ENCODE results near the gene TTC14.
"Not testable (repeated sequence)": the region's sequence is repeated elsewhere in the genome, so short reads cannot be mapped to it uniquely, and the experiment has no call there.

Gene TTC14

GRCh38 chr3:180615954-180616353, 14.0 kb downstream of the TTC14 start:
- H3K4me1 Mint-ChIP-seq: no peaks in the 10 kb centered on the region
- no peak overlapping the region for H3K4me3 Mint-ChIP-seq
- DNase-seq: no peak
- peaks cover 33% of the 10 kb centered on the region for H3K36me3 Mint-ChIP-seq
- no peaks in the 10 kb centered on the region for H3K27me3 Mint-ChIP-seq
- CTCF ChIA-PET: no interaction called here
- no peak overlapping the region for H3K27ac Mint-ChIP-seq
- no peaks in the 10 kb centered on the region for H3K9me3 Mint-ChIP-seq

DNA sequence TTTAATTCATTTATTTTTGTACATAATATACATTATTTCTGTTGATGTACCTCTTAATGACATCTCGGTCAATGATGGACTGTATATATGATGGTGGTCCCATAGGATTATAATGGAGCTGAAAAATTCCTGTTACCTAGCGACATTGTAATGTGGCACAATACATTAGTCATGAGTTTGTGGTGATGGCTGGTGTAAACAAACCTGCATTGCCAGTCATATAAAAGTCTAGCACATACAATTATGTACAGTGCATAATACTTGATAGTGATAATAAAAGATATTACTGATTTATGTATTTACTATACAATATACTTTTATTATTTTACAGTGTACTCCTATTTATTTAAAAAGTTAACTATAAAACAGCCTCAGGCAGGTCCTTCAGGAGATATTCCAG, 15.1 kb downstream of the TTC14 start:
- Mint-ChIP-seq H3K4me1 (no peaks in the 10 kb centered on the region), H3K4me3 (no peak overlapping the region), H3K36me3 (peaks cover 34% of the 10 kb centered on the region), H3K27me3 (no peaks in the 10 kb centered on the region), H3K9me3 (no peaks in the 10 kb centered on the region), H3K27ac (no peak overlapping the region)
- CTCF ChIA-PET: no interaction called here
- no peak for DNase-seq

DNA sequence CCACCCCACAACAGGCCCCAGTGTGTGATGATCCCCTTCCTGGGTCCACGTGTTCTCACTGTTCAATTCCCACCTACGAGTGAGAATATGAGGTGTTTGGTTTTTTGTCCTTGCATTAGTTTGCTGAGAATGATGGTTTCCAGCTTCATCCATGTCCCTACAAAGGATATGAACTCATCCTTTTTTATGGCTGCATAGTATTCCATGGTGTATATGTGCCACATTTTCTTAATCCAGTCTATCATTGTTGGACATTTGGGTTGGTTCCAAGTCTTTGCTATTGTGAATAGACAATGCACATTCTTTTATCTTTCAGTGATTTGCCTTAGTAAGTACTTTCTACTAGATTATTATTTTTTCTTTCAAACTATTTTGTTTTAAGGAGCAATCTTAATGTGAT, 16.6 kb downstream of the TTC14 start:
- H3K36me3 Mint-ChIP-seq: peaks cover 34% of the 10 kb centered on the region
- H3K4me3 Mint-ChIP-seq, H3K9me3 Mint-ChIP-seq, CTCF ChIA-PET, H3K27me3 Mint-ChIP-seq, H3K27ac Mint-ChIP-seq, H3K4me1 Mint-ChIP-seq, DNase-seq: not testable (repeated sequence)

- Mint-ChIP-seq H3K36me3 (peaks cover 43% of the 10 kb centered on the region), H3K27me3 (no peaks in the 10 kb centered on the region), H3K27ac (no peak overlapping the region), H3K4me1 (peaks cover 4% of the 10 kb centered on the region), H3K9me3 (peaks cover 4% of the 10 kb centered on the region), H3K4me3 (no peak overlapping the region)
- DNase-seq: no peak
- CTCF ChIA-PET: no interaction called here
Measured at GRCh38 chr3:180619723-180620122, 17.8 kb downstream of the TTC14 start.

DNA sequence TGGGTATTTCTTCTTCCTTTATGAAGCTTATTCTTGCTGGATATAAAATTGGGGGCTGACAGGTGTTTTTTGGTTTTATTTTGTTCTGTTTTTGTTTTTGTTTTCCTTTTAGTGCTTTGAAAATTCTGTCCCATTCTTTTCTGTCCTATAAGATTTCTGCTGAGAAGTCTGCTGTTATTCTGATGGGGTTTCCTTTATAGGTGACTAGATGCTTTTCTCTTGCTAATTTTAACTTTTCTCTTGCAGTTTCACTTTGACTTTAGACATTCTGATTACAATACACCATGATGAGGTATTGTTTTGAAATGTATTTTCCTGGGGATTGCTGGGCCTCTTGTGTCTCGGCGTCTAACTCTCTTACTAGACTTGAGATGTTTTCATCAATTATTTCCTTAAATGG, 22.8 kb downstream of the TTC14 start:
- peaks cover 48% of the 10 kb centered on the region for H3K36me3 Mint-ChIP-seq
- no peak overlapping the region for H3K4me3 Mint-ChIP-seq
- H3K27ac Mint-ChIP-seq: no peak overlapping the region

GRCh38 chr3:180626844-180627243, 24.9 kb downstream of the TTC14 start:
- no peak for DNase-seq
- CTCF ChIA-PET: no interaction called here
- Mint-ChIP-seq H3K9me3 (peaks cover 6% of the 10 kb centered on the region), H3K36me3 (peaks cover 42% of the 10 kb centered on the region), H3K4me3 (no peak overlapping the region), H3K4me1 (peaks cover 8% of the 10 kb centered on the region), H3K27me3 (no peaks in the 10 kb centered on the region), H3K27ac (no peak overlapping the region)

More for the DNA sequence above, 22.8 kb downstream of the TTC14 start:
- CTCF ChIA-PET: no interaction called here
- peaks cover 6% of the 10 kb centered on the region for H3K9me3 Mint-ChIP-seq
- peaks cover 8% of the 10 kb centered on the region for H3K4me1 Mint-ChIP-seq
- H3K27me3 Mint-ChIP-seq: no peaks in the 10 kb centered on the region
- DNase-seq: no peak

DNA sequence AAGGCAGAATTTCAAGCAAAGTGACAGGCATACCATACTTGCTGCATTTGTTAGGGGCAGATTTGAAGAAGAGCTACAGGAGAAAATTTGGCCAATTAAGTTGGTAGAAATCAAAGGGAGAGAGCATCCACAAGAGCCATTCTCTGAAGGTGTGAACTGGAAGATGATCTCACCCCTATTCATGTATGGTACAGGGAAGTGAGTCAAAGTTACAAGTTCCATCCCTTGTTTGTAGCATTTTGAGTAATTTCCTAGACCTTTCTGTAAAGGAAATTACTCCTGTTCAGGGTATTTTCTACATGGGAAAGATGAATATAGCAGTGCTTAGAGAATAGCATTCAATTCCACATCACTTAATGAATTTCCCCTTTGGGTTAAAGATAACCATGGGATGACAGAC, 28.4 kb downstream of the TTC14 start:
- H3K27ac Mint-ChIP-seq: no peak overlapping the region
- CTCF ChIA-PET: no interaction called here
- DNase-seq: no peak

DNA sequence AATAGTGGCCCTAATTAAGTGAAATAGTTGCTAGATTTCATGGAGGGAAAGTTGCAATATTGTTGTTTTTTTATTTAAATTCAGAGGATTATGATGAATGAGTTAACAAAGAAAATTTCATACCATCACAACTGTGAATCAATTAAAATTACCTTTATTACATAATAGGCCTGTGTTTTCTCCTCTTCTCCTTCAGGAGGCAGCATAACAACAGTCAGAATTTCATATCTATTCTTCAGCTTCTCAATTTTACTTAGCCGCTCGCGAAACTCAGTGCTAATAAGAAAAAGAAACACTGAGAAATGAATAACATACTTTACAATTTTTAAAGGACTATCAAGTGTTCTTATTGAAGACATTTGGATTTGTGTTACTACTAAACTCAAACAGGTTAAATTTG, 29.4 kb downstream of the TTC14 start:
- DNase-seq: no peak
- H3K4me3 Mint-ChIP-seq: no peak overlapping the region
- peaks cover 3% of the 10 kb centered on the region for H3K36me3 Mint-ChIP-seq
- H3K27me3 Mint-ChIP-seq: peaks cover 4% of the 10 kb centered on the region
- H3K27ac Mint-ChIP-seq: no peak overlapping the region
- CTCF ChIA-PET: no interaction called here
- no peaks in the 10 kb centered on the region for H3K9me3 Mint-ChIP-seq
- H3K4me1 Mint-ChIP-seq: no peaks in the 10 kb centered on the region

More for the DNA sequence above, 28.4 kb downstream of the TTC14 start:
- H3K4me1 Mint-ChIP-seq: no peaks in the 10 kb centered on the region
- no peak overlapping the region for H3K4me3 Mint-ChIP-seq
- H3K27me3 Mint-ChIP-seq: peaks cover 4% of the 10 kb centered on the region
- peaks cover 11% of the 10 kb centered on the region for H3K36me3 Mint-ChIP-seq
- no peaks in the 10 kb centered on the region for H3K9me3 Mint-ChIP-seq

GRCh38 chr3:180633722-180634121, 31.8 kb downstream of the TTC14 start:
- CTCF ChIA-PET: interaction anchor here (0.6 kb wide), 1 partner anchor 8 kb away, joined by 3 read pairs; no protein-coding TSS in a partner anchor
- Mint-ChIP-seq H3K4me3 (no peak overlapping the region), H3K9me3 (no peaks in the 10 kb centered on the region), H3K36me3 (no peaks in the 10 kb centered on the region), H3K27me3 (peaks cover 4% of the 10 kb centered on the region), H3K27ac (no peak overlapping the region), H3K4me1 (no peaks in the 10 kb centered on the region)
- no peak for DNase-seq

DNA sequence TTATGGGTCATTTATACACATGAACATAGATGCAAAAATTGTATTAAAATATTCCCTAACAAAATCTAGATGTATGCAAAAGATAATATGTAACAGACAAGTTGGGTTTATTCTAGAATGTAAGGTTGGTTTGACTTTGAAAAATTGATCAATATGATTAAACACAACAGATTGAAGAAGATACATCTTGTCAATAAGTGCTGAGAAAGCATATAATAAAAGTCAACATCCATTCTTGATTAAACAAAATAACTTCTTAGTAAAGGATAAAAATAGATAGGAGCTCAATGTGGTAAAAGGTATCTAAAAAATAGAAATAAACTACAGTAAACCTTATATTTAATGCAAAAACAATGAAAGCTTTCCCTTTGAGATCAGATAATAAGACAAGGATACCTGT, 39.0 kb downstream of the TTC14 start:
- Mint-ChIP-seq H3K4me1 (no peaks in the 10 kb centered on the region), H3K36me3 (no peaks in the 10 kb centered on the region), H3K27me3 (peaks cover 4% of the 10 kb centered on the region), H3K9me3 (no peaks in the 10 kb centered on the region), H3K4me3 (no peak overlapping the region), H3K27ac (no peak overlapping the region)
- CTCF ChIA-PET: no interaction called here
- DNase-seq: no peak

- no peaks in the 10 kb centered on the region for H3K9me3 Mint-ChIP-seq
- peaks cover 4% of the 10 kb centered on the region for H3K27me3 Mint-ChIP-seq
- CTCF ChIA-PET: interaction anchor here (0.8 kb wide), 1 partner anchor 12 kb away, joined by 3 read pairs; no protein-coding TSS in a partner anchor
- H3K27ac Mint-ChIP-seq: no peak overlapping the region
- H3K4me1 Mint-ChIP-seq: no peaks in the 10 kb centered on the region
- no peak for DNase-seq
- H3K4me3 Mint-ChIP-seq: no peak overlapping the region
- H3K36me3 Mint-ChIP-seq: no peaks in the 10 kb centered on the region
Measured at GRCh38 chr3:180646187-180646790, 44.3 kb downstream of the TTC14 start.

- H3K9me3 Mint-ChIP-seq: no peaks in the 10 kb centered on the region
- no peak for DNase-seq
- H3K27me3 Mint-ChIP-seq: no peaks in the 10 kb centered on the region
- no peaks in the 10 kb centered on the region for H3K4me1 Mint-ChIP-seq
- no peak overlapping the region for H3K27ac Mint-ChIP-seq
- no peaks in the 10 kb centered on the region for H3K36me3 Mint-ChIP-seq
- no peak overlapping the region for H3K4me3 Mint-ChIP-seq
- CTCF ChIA-PET: no interaction called here
Measured at GRCh38 chr3:180656406-180656805, 54.4 kb downstream of the TTC14 start.

GRCh38 chr3:180657094-180657493, 55.1 kb downstream of the TTC14 start:
- DNase-seq: no peak
- Mint-ChIP-seq H3K36me3 (no peaks in the 10 kb centered on the region), H3K27me3 (no peaks in the 10 kb centered on the region), H3K4me1 (no peaks in the 10 kb centered on the region), H3K9me3 (no peaks in the 10 kb centered on the region), H3K4me3 (no peak overlapping the region), H3K27ac (no peak overlapping the region)
- CTCF ChIA-PET: no interaction called here

All from activated naive CD4-positive, alpha-beta T cell treated with anti-CD3 and anti-CD28 coated beads, Interleukin-2, amount 10 ng/mL, durations not matched to agents 7 days and 5 days (primary cell).